ENCODE measurements around the gene RNF2.

GRCh38 chr1:185144233-185144632 is 98.9 kb downstream of the RNF2 start:
- TF ChIP-seq EZH2phosphoT487 (IDR thresholded peaks at IDR 0.05; ENCODE audit: insufficient read depth, low read depth) (no peak), EZH2 (IDR thresholded peaks at IDR 0.05; ENCODE audit: insufficient read depth, poor library complexity, severe bottlenecking) (no peak)
